LNCaP clone FGC (cell line): ENCODE measurements around the gene NDUFAF5.
A peak's percentile ranks its signal among the peaks of the same experiment; 100 is the strongest.
"Not testable (repeated sequence)": the region's sequence is repeated elsewhere in the genome, so short reads cannot be mapped to it uniquely, and the experiment has no call there.

Source experiments
- DNase-seq: peaks from one replicate; pipeline ENCODE4 v3.0.0-alpha.2; 2011; ENCODE audit warnings: low read depth
- H3K4me3 ChIP-seq: 2 replicates; pipeline ENCODE4 v1.5.1; 2011; ENCODE audit warnings: mild to moderate bottlenecking, low read depth, low read length, control low read depth
- TF ChIP-seq, protein P1 (sequence below): IDR thresholded peaks from 2 replicates; pipeline ENCODE4 v1.5.1; 2012; ENCODE audit warnings: mild to moderate bottlenecking; ENCODE audit not compliant: control insufficient read depth, insufficient read depth; ENCODE audit errors: extremely low read depth

NDUFAF5 gene

DNA sequence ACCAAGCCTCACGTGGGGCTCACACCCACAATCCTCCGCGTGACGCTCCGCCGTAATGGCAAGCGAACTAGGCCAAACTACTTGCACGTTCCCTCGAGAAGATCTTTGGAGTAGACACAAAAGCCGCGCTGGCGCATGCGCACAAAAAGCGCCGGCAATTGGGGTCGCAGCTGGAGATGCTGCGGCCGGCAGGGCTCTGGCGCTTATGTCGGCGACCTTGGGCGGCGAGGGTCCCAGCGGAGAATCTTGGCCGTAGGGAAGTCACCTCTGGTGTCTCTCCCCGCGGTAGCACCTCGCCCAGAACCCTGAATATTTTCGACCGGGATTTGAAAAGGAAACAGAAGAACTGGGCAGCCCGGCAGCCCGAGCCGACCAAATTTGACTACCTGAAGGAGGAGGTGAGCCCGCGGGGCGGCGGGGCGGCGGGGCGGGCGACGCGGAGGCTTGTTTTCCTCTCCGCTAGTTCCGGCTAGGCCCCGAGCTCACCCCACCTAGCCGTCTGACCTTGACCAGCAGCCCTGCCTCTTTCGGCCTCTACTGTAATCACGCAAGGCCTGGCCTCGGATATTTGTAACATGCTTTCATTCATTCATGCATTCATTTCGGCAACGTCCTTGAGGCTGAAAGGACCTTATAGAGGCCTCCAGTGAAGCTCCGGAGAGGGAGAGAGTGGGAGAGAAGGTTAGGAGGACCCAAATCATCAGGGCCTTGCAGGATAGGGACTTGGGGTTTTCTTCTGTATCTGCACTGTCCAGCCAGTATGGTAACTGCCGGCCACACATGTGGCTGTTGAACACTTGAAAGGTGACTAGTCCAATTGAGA is at the start of gene NDUFAF5, which contains the start of gene ESF1:
NDUFAF5 (plus strand) TSS at position 136 of the 823 bp plus-strand sequence; CDS start at position 177, 41 bp downstream.
ESF1 (minus strand) TSS at position 27 of the 823 bp plus-strand sequence. CDS start 1,779 bp downstream, outside the sequence.
- TF ChIP-seq, protein P1, sequence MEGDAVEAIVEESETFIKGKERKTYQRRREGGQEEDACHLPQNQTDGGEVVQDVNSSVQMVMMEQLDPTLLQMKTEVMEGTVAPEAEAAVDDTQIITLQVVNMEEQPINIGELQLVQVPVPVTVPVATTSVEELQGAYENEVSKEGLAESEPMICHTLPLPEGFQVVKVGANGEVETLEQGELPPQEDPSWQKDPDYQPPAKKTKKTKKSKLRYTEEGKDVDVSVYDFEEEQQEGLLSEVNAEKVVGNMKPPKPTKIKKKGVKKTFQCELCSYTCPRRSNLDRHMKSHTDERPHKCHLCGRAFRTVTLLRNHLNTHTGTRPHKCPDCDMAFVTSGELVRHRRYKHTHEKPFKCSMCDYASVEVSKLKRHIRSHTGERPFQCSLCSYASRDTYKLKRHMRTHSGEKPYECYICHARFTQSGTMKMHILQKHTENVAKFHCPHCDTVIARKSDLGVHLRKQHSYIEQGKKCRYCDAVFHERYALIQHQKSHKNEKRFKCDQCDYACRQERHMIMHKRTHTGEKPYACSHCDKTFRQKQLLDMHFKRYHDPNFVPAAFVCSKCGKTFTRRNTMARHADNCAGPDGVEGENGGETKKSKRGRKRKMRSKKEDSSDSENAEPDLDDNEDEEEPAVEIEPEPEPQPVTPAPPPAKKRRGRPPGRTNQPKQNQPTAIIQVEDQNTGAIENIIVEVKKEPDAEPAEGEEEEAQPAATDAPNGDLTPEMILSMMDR = no peak

DNA sequence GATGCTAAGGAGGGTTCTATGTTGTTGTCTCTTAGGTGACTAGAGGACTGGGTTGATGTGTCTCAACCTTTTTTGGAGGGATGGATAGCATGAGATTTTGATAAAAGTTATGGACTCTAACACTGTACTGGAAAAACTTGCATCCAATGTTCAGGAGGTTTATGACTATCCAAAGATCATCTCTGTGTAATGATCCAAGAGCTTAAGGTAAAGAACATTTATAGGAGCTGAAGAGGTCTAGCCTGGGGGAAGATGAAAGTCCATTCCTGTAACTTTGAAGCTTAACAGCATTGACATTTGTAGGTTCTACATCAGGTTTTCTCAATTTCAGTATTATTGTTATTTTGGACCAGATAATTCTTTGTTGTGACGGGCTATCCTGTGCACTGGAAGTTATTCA is 49.0 kb upstream of the NDUFAF5 start:
- H3K4me3 ChIP-seq = no peak overlapping the region
- no peak for DNase-seq
- TF ChIP-seq, protein P1 = no peak

More for the DNA sequence above, at the start of gene NDUFAF5, which contains the start of gene ESF1:
- peak within 1 kb of the TSS; percentile 98 for H3K4me3 ChIP-seq
- peak; percentile 92 for DNase-seq

DNA sequence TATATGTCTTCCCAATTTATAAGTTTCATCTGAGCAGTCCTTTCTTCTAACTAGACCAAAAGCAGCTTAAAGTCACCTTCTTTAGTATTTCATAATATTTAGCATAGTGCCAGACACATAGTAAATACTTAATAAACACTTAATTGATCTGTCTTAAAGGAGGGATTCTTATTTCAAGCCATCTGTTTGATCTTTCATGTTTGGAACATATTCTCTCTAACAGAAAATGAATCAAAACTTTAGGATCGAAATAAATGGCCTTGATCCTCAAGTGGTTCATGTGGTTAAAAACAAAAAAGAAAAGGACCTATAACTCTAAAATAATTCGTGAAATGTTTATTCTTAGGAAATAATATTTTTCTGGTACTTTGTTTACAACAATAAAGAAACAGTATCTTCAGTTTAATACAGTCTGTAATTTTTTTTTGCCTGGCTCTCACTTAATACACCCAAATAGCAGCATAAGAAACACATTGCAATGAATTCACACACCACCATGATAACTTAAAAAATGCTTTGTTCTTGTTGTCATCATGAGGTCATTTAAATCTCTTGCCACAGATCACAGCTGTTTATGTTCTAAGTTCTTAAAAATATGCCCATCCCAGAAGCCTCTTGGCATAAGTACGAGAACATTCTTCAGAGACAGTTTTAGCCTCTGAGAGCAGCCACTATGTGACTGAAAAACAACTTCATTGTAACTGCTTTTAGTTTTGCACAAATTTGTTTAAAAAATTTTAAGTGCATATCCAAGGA is 48.2 kb upstream of the NDUFAF5 start:
- no peak for DNase-seq
- TF ChIP-seq, protein P1 = no peak
- H3K4me3 ChIP-seq = no peak overlapping the region

- not testable (repeated sequence) for H3K4me3 ChIP-seq, DNase-seq
Observed at GRCh38 chr20:13738187-13738586, 46.6 kb upstream of the NDUFAF5 start.

GRCh38 chr20:13739731-13740649 is 44.8 kb upstream of the NDUFAF5 start:
- no peak for DNase-seq
- TF ChIP-seq, protein P1 = no peak
- no peak overlapping the region for H3K4me3 ChIP-seq

DNA sequence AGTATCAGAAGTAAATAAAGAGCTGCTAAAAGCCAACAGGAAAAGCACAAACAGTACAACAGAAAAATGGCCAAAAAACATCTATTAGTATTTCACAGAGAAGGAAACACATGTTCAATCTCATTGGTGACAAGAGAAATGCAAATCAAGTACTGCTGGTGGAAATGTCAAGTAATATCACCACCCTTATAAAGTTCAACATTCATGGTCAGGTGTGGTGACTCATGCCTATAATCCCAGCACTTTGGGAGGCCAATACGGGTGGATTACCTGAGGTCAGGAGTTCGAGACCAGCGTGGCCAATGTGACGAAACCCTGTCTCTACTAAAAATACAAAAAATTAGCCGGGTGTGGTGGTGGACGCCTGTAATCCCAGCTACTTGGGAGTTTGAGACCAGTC is 42.9 kb upstream of the NDUFAF5 start:
- TF ChIP-seq, protein P1 = no peak
- DNase-seq = no peak
- H3K4me3 ChIP-seq = no peak overlapping the region
